Spinal cord (tissue), 10 donors: ENCODE results near the gene PHB1. TPM values are rescaled to one million over a fixed set of nuclear protein-coding genes. Genes with fewer than 3 reads are reported as not detected.

ENCODE experiments used
- DNase-seq, 6 donors: peaks; one replicate each; pipeline versions ENCODE4 v3.0.0 to v3.0.0-alpha.2; 2013 to 2015; ENCODE audit warnings: low spot score in 6 of 6, low read depth in 4 of 6
- H3K27ac ChIP-seq: one replicate; pipeline ENCODE4 v1.5.1; 2013; ENCODE audit warnings: low read depth, low read length, control low read depth
- H3K27me3 ChIP-seq: one replicate; pipeline ENCODE4 v1.6.1; 2013; ENCODE audit warnings: low read length; ENCODE audit not compliant: control insufficient read depth, insufficient read depth
- H3K36me3 ChIP-seq: one replicate; pipeline ENCODE4 v1.6.1; 2013; ENCODE audit warnings: low read length; ENCODE audit not compliant: control insufficient read depth, insufficient read depth
- H3K4me1 ChIP-seq: one replicate; pipeline ENCODE4 v1.6.1; 2013; ENCODE audit warnings: low read length; ENCODE audit not compliant: control insufficient read depth, insufficient read depth
- H3K4me3 ChIP-seq: one replicate; pipeline ENCODE4 v1.5.1; 2013; ENCODE audit warnings: low read depth, low read length, control low read depth
- H3K9me3 ChIP-seq: one replicate; pipeline ENCODE4 v1.6.1; 2013; ENCODE audit warnings: low read length; ENCODE audit not compliant: control insufficient read depth, insufficient read depth
- WGBS: methylation state at CpG from one replicate; pipeline ENCODE4 v1.1.5; 2013; ENCODE audit warnings: missing lambda C conversion rate; ENCODE audit not compliant: insufficient coverage; 5-methylcytosine and 5-hydroxymethylcytosine counted together
- long read RNA-seq, 4 donors: transcript quantifications; one replicate each; lab custom pipeline, GENCODE V29; 2026
- polyA plus RNA-seq, 2 donors: library from polyadenylated mRNA; unstranded; fragments of 120-200 nt; gene quantifications; one replicate each; pipeline ENCODE4 v1.2.1, GENCODE V29; 2013; ENCODE audit not compliant: insufficient read length in 2 of 2
- total RNA-seq, 2 donors: library from RNA; depleted of rRNA in 1 of 2; stranded (reverse); fragments of 120-200 nt in 1 of 2; fragments of >200 nt in 1 of 2; gene quantifications; one replicate each; pipeline versions ENCODE4 v1.2.3 to v1.2.4, GENCODE V29; 2013 to 2014
- donor health status: healthy.

Gene PHB1
- total RNA-seq (100 to 1,000 TPM in 1 of 2 donors, 10 to 100 TPM in 1; 59.1 to 131 TPM), polyA plus RNA-seq (100 to 1,000 TPM; 136 to 152 TPM)
- long read RNA-seq, donor 1, transcript PHB-201 (7 exons, 1,832 nt): major isoform, 69 of 114 reads
- long read RNA-seq, donor 1, partial matches to known transcripts: 40 of 114 reads
- long read RNA-seq, donor 1, other reads (novel, unspliced or antisense): 0 of 114 reads
- long read RNA-seq, donor 2, transcript PHB-201 (7 exons, 1,832 nt): major isoform, 18 of 26 reads
- long read RNA-seq, donor 2, partial matches to known transcripts: 6 of 26 reads
- long read RNA-seq, donor 2, other reads (novel, unspliced or antisense): 0 of 26 reads
- long read RNA-seq, donor 3, transcript PHB-201 (7 exons, 1,832 nt): major isoform, 19 of 30 reads
- long read RNA-seq, donor 3, partial matches to known transcripts: 5 of 30 reads
- long read RNA-seq, donor 3, other reads (novel, unspliced or antisense): 0 of 30 reads
- long read RNA-seq, donor 4, transcript PHB-201 (7 exons, 1,832 nt): major isoform, 83 of 187 reads
- long read RNA-seq, donor 4, transcript PHB-202 (5 exons, 847 nt): minor isoform, 10 of 187 reads
- long read RNA-seq, donor 4, partial matches to known transcripts: 85 of 187 reads
- long read RNA-seq, donor 4, other reads (novel, unspliced or antisense): 0 of 187 reads

- peaks cover 13% of the 10 kb centered on the region for H3K4me1 ChIP-seq
- H3K27ac ChIP-seq: no peak within 1 kb of the TSS
- 0% methylated on average over 24 of the region's 30 CpGs for WGBS
- H3K4me3 ChIP-seq: peak within 1 kb of the TSS; percentile 93
- peaks cover 13% of the 10 kb centered on the region for H3K36me3 ChIP-seq
- DNase-seq: peak; percentile 95 to 100 (median 96)
- no peaks in the 10 kb centered on the region for H3K27me3 ChIP-seq
- no peaks in the 10 kb centered on the region for H3K9me3 ChIP-seq
Observed at GRCh38 chr17:49414622-49415350, at the start of gene PHB1. Gene PHB1 (minus strand): TSS chr17:49414882. CDS start chr17:49413264, 1,618 bp downstream.

GRCh38 chr17:49464049-49464448 is 49.4 kb upstream of the PHB1 start:
- H3K9me3 ChIP-seq: no peaks in the 10 kb centered on the region
- WGBS: no CpG with 5 or more reads among the region's 2 CpGs
- DNase-seq: no peak
- H3K36me3 ChIP-seq: no peaks in the 10 kb centered on the region
- peaks cover 9% of the 10 kb centered on the region for H3K4me1 ChIP-seq
- no peak overlapping the region for H3K27ac ChIP-seq
- no peak overlapping the region for H3K4me3 ChIP-seq
- no peaks in the 10 kb centered on the region for H3K27me3 ChIP-seq

DNA sequence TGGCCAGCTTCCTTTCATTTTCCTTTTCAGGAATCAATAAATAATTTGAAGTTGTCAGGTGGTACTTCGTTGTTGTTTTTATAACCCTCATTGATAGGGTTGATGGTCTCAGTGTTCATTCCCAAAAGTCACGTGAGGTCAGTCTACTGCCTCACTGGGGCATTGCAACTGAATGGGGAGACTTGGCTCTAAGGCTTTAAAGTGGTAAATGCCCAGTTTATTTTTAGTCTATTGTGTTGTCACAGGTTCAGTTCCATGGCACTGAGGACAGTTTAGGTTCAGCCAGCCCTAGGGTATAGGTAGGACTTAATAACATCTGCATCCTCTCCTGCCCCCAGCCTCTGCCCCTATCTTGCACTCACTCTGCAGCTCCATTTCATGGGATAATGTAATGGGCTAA is 46.9 kb upstream of the PHB1 start:
- H3K4me1 ChIP-seq: peaks cover 9% of the 10 kb centered on the region
- no peak overlapping the region for H3K4me3 ChIP-seq
- DNase-seq: no peak
- WGBS: 73% methylated on average over 2 of the region's 2 CpGs
- no peaks in the 10 kb centered on the region for H3K36me3 ChIP-seq
- no peak overlapping the region for H3K27ac ChIP-seq
- H3K27me3 ChIP-seq: no peaks in the 10 kb centered on the region
- H3K9me3 ChIP-seq: no peaks in the 10 kb centered on the region

DNA sequence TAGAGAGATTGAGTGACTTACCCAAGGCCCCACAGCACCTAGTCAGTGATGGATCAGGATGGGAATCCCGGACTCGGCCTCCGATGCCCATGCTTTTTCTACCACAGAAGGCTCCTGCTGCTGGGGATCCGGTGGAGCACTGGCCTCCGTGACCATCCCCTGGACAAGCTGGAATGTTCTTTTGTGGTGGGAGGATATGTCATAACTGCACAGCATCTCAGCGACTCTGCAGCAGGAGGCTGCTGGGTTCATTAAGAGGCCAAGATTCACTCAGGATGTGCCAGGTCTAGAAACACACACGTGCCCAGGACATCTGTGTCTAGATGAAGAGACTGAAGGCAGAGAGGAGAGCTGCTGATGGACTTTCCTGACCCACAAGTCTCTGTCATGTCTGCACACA is 45.7 kb upstream of the PHB1 start:
- H3K4me1 ChIP-seq: peaks cover 10% of the 10 kb centered on the region
- H3K36me3 ChIP-seq: no peaks in the 10 kb centered on the region
- no peaks in the 10 kb centered on the region for H3K27me3 ChIP-seq
- DNase-seq: no peak
- H3K9me3 ChIP-seq: no peaks in the 10 kb centered on the region
- WGBS: 62% methylated on average over 2 of the region's 7 CpGs
- H3K4me3 ChIP-seq: no peak overlapping the region
- H3K27ac ChIP-seq: no peak overlapping the region

- H3K9me3 ChIP-seq: no peaks in the 10 kb centered on the region
- no peak overlapping the region for H3K27ac ChIP-seq
- no peaks in the 10 kb centered on the region for H3K27me3 ChIP-seq
- no peak overlapping the region for H3K4me3 ChIP-seq
- 56% methylated on average over 6 of the region's 7 CpGs for WGBS
- H3K36me3 ChIP-seq: no peaks in the 10 kb centered on the region
- DNase-seq: no peak
- H3K4me1 ChIP-seq: peaks cover 13% of the 10 kb centered on the region
Observed at GRCh38 chr17:49459401-49459984, 44.8 kb upstream of the PHB1 start.

DNA sequence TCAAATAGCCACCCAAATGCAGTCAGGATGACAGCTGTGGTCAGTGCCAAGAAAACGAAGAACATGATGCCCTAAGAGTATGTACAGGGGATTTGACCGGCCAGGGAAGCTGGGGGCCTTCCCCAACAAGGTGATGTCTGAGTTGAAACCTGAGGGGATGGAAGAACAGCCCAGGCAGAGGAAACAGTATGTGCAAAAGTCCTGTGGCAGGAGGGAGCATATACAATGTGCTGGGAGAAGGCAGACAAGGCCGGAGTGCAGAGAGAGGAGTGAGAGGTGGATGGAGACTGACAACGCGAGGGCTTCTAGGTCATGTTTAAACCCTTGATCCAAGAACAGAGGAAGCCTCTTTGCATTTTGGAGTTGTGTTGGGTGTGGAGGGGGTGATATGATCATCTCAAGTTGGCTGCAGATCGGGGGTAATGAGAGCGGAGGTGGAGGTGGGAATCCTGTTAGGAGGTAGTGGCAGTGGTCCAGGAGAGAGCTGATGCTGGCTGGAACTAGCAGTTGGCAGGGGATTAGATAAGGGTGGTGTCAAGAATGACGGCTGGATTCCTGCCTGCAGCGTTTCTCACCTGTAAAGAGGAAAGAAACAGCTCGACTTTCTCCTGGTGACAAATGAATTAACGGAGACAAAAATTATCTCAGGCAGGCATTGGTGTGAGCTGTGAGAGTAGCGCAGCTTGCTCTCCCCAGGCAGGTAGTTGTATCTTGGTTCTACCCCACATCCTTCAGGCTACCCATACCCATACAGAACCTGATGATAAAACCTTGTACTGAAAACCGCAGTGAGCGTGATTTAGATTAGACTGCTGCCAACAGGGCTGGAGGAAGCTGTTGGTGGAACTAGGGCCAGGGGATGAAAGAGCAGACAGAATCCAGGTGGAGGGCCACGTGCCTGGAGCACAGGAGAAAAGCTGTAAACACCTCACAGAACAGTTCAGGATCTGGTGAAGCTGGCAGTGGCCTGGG is 43.2 kb upstream of the PHB1 start:
- H3K36me3 ChIP-seq: no peaks in the 10 kb centered on the region
- no peaks in the 10 kb centered on the region for H3K27me3 ChIP-seq
- H3K9me3 ChIP-seq: no peaks in the 10 kb centered on the region
- H3K4me1 ChIP-seq: peaks cover 24% of the 10 kb centered on the region
- DNase-seq: peak in 2 of 6 donors; percentile 31 to 39
- 74% methylated on average over 13 of the region's 15 CpGs for WGBS
- no peak overlapping the region for H3K4me3 ChIP-seq
- no peak overlapping the region for H3K27ac ChIP-seq

GRCh38 chr17:49456183-49456965 is 41.7 kb upstream of the PHB1 start:
- peak overlapping the region; percentile 47 for H3K27ac ChIP-seq
- H3K4me3 ChIP-seq: no peak overlapping the region
- peaks cover 33% of the 10 kb centered on the region for H3K4me1 ChIP-seq
- no peaks in the 10 kb centered on the region for H3K27me3 ChIP-seq
- no peaks in the 10 kb centered on the region for H3K9me3 ChIP-seq
- DNase-seq: peak in 2 of 6 donors; percentile 39 to 63
- no peaks in the 10 kb centered on the region for H3K36me3 ChIP-seq
- WGBS: 33% methylated on average over 4 of the region's 5 CpGs

- H3K4me1 ChIP-seq: peaks cover 36% of the 10 kb centered on the region
- no peaks in the 10 kb centered on the region for H3K9me3 ChIP-seq
- H3K27ac ChIP-seq: no peak overlapping the region
- H3K27me3 ChIP-seq: no peaks in the 10 kb centered on the region
- no peak for DNase-seq
- no peak overlapping the region for H3K4me3 ChIP-seq
- H3K36me3 ChIP-seq: no peaks in the 10 kb centered on the region
- 0% methylated on average over 1 of the region's 9 CpGs for WGBS
Observed at GRCh38 chr17:49455272-49455861, 40.7 kb upstream of the PHB1 start.
